ENCODE data around the gene ITGB1BP1. TPM values are rescaled to one million over a fixed set of nuclear protein-coding genes. Genes with fewer than 3 reads are reported as not detected.

Gene ITGB1BP1
- total RNA-seq, 4 donors from 2014 or later: 159 to 345 (median 224) TPM

- TF ChIP-seq CTCF (IDR thresholded peaks at IDR 0.05; ENCODE audit: low read depth): no peak
Observed at GRCh38 chr2:9400268-9401058, 22.9 kb downstream of the ITGB1BP1 start.

GRCh38 chr2:9398881-9399780, 24.2 kb downstream of the ITGB1BP1 start:
- TF ChIP-seq CTCF (IDR thresholded peaks at IDR 0.05; ENCODE audit: low read depth): no peak

- no peak for TF ChIP-seq CTCF (IDR thresholded peaks at IDR 0.05; ENCODE audit: low read depth)
Observed at GRCh38 chr2:9397201-9397600, 26.1 kb downstream of the ITGB1BP1 start.

- TF ChIP-seq CTCF (IDR thresholded peaks at IDR 0.05; ENCODE audit: low read depth): no peak
Observed at GRCh38 chr2:9394816-9395215, 28.5 kb downstream of the ITGB1BP1 start.

GRCh38 chr2:9392898-9393765, 30.2 kb downstream of the ITGB1BP1 start:
- TF ChIP-seq CTCF (IDR thresholded peaks at IDR 0.05; ENCODE audit: low read depth): no peak

GRCh38 chr2:9391961-9392720, 31.2 kb downstream of the ITGB1BP1 start:
- no peak for TF ChIP-seq CTCF (IDR thresholded peaks at IDR 0.05; ENCODE audit: low read depth)
